Measurements from ENCODE around the gene EXOC6B. TPM values are rescaled to one million over a fixed set of nuclear protein-coding genes. Genes with fewer than 3 reads are reported as not detected.
A peak's percentile ranks its signal among the peaks of the same experiment; 100 is the strongest.

EXOC6B gene
- total RNA-seq, 4 donors from 2014 or later = 14.1 to 107 (median 38.5) TPM

DNA sequence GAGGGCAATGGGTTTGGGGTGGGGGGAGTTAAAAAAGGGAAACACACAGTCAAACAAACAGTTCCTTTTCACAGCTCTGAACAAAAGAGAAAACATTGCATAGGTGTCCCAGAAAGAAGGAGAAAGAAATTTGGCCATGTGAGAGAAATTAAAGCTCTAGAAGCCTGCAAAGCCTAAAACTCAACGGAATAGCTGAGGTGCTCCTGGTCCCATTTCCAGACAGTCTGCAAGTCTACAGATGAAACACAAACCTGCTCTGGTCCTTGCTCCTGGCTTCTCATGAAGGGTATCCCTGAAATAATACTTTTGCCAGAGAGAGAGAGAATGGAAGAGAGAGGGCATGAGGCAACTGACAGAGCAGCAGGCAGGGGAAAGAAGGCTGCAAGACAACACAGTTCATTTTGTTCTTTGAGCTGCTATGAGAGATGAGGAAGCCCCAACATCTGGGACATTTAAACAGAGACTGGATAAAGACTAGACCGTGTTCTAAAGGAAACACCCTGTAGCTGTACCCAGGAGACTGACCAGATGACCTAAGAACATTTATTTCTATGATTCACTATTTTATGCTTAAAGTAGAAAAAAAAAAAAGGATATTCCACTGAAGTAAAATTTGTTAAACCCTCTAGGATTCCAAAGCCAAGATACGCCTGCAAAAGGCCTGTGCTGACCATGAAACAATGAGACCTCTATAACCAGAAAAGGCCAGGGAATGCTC, 620.9 kb downstream of the EXOC6B start:
- Histone ChIP-seq H3K4me1 (no peaks in the 10 kb centered on the region), H3K36me3 (no peaks in the 10 kb centered on the region), H3K27me3 (no peaks in the 10 kb centered on the region), H3K27ac (peak overlapping the region in 1 of 2 donors; percentile 53), H3K9me3 (no peaks in the 10 kb centered on the region), H3K4me3 (no peak overlapping the region)
- no peak for TF ChIP-seq POLR2A (IDR thresholded peaks at IDR 0.05)
- TF ChIP-seq, protein P1, sequence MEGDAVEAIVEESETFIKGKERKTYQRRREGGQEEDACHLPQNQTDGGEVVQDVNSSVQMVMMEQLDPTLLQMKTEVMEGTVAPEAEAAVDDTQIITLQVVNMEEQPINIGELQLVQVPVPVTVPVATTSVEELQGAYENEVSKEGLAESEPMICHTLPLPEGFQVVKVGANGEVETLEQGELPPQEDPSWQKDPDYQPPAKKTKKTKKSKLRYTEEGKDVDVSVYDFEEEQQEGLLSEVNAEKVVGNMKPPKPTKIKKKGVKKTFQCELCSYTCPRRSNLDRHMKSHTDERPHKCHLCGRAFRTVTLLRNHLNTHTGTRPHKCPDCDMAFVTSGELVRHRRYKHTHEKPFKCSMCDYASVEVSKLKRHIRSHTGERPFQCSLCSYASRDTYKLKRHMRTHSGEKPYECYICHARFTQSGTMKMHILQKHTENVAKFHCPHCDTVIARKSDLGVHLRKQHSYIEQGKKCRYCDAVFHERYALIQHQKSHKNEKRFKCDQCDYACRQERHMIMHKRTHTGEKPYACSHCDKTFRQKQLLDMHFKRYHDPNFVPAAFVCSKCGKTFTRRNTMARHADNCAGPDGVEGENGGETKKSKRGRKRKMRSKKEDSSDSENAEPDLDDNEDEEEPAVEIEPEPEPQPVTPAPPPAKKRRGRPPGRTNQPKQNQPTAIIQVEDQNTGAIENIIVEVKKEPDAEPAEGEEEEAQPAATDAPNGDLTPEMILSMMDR (IDR thresholded peaks at IDR 0.05) = no peak
- intact Hi-C loops (cut with DNase I; ENCODE audit: low total_unique reads) = no loop called here
- DNase-seq = no peak

DNA sequence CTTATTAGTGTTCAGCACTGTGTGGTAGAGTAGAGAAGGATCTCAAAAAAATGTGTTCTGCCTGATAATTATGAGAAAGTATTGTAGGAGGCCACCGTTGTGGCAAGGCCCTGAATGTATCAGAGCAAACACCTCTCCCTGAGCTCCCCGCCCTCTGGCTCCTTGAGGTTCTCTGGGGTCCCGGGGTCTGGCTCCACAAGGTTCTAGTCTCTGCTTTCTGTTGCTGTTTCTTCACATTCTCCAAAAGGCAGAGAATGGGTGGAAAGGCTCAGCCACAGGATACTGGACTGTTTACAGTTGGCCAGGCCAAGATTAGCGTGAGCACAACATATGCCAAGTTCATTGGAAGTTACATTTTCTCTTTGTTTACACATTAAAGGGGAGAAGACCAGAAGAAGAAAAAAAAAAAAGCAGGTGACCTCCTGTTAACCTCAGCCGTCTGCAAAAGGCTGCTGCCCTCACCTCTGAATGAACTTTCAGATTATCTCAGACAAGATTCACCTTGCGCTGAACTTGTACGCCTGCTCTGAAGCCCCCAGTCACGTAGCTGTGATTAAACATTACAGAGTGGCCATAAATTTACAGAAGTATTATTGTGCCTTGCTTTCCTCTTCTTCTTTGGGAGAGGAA, 621.6 kb downstream of the EXOC6B start:
- intact Hi-C loops (cut with DNase I; ENCODE audit: low total_unique reads) = no loop called here
- Histone ChIP-seq H3K4me1 (no peaks in the 10 kb centered on the region), H3K36me3 (no peaks in the 10 kb centered on the region), H3K27ac (peak overlapping the region in 1 of 2 donors; percentile 53), H3K27me3 (no peaks in the 10 kb centered on the region), H3K9me3 (no peaks in the 10 kb centered on the region), H3K4me3 (no peak overlapping the region)
- TF ChIP-seq POLR2A (IDR thresholded peaks at IDR 0.05) = no peak
- TF ChIP-seq, protein P1 (IDR thresholded peaks at IDR 0.05) = no peak
- no peak for DNase-seq

DNA sequence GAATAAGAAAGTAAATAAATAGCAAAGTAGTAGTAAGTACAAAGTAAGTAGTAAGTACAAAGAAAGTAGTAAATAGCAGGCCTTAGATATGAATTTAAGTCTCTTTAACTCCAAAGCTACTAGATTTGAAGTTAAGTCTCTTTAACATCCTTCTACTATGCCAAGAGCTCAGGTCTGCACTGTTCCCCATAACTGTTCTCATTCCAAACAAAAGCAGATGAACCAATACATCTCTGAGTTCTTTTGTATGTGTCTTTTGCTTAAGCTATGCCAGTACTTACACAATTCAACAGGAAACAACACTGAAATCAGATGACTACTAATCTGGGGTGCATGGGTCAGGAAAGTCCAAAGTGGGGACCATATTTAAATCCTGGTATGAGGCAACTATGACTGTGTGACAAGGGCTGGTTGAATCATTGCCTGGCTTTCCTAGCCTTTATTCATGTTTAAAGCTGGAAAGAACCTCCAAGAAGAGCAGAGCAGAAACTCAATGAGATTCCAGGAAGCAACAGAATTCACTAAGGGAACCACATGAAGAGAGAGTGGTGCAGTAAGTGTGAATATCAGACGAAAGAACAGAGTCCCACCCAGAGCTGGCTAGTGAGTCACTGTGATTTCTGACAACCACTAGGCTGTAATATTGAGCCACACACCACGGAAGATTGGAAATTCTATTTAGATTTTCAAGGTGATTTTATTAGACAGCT, 627.1 kb downstream of the EXOC6B start:
- intact Hi-C loops (cut with DNase I; ENCODE audit: low total_unique reads) = no loop called here
- TF ChIP-seq POLR2A (IDR thresholded peaks at IDR 0.05) = no peak
- TF ChIP-seq, protein P1 (IDR thresholded peaks at IDR 0.05) = no peak
- Histone ChIP-seq H3K27me3 (no peaks in the 10 kb centered on the region), H3K9me3 (no peaks in the 10 kb centered on the region), H3K36me3 (no peaks in the 10 kb centered on the region), H3K4me1 (no peaks in the 10 kb centered on the region), H3K27ac (no peak overlapping the region), H3K4me3 (no peak overlapping the region)
- DNase-seq = no peak

DNA sequence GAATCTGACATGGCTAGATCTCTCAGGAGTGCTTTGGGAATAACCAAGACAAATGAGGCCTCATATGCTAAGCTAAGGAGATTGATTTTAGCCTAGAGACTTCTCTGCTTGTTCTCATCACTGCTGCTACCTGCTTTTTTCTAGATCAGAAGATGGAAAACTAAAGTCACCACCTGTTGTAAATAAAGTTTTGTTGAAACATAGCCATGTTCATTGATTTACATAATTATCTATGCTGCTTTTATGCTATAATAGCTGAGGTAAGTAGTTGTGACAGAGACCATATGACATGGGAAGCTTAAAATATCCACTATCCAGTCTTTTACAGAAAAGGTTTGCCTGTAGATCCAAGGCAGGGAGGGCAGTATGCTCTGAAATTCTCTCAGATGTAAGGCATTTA, 632.1 kb downstream of the EXOC6B start:
- TF ChIP-seq, protein P1 (IDR thresholded peaks at IDR 0.05) = no peak
- no peak overlapping the region for H3K27ac ChIP-seq
- intact Hi-C loops (cut with DNase I; ENCODE audit: low total_unique reads) = no loop called here
- no peaks in the 10 kb centered on the region for H3K27me3 ChIP-seq
- no peak for DNase-seq
- no peak overlapping the region for H3K4me3 ChIP-seq
- H3K36me3 ChIP-seq = no peaks in the 10 kb centered on the region
- H3K4me1 ChIP-seq = no peaks in the 10 kb centered on the region
- no peaks in the 10 kb centered on the region for H3K9me3 ChIP-seq

DNA sequence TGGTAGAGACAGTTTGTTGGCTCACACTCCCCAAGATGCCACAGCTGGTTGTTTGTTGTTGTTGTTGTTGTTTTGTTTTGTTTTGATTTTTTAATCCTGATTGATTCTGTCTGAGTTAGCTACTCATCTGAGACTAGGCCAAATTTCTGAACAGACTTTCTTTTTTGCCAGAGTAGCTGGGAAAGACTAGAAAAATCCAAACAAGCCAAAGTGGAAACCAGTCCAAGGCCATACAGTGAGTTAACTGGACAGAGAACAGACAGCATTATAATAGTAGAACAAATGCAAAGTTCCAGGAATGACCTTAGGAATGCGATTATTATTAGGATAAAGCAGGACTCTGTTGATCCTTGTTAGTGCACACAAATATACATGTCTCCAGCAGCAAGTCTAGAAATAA, 634.4 kb downstream of the EXOC6B start:
- no peaks in the 10 kb centered on the region for H3K4me1 ChIP-seq
- intact Hi-C loops (cut with DNase I; ENCODE audit: low total_unique reads) = no loop called here
- H3K36me3 ChIP-seq = no peaks in the 10 kb centered on the region
- no peak overlapping the region for H3K4me3 ChIP-seq
- DNase-seq = no peak
- H3K27me3 ChIP-seq = no peaks in the 10 kb centered on the region
- H3K27ac ChIP-seq = no peak overlapping the region
- no peaks in the 10 kb centered on the region for H3K9me3 ChIP-seq
- TF ChIP-seq, protein P1 (IDR thresholded peaks at IDR 0.05) = no peak
- TF ChIP-seq POLR2A (IDR thresholded peaks at IDR 0.05) = no peak
